ENCODE results near the gene FAM53A.
"Not testable (repeated sequence)": the region's sequence is repeated elsewhere in the genome, so short reads cannot be mapped to it uniquely, and the experiment has no call there.

DNA sequence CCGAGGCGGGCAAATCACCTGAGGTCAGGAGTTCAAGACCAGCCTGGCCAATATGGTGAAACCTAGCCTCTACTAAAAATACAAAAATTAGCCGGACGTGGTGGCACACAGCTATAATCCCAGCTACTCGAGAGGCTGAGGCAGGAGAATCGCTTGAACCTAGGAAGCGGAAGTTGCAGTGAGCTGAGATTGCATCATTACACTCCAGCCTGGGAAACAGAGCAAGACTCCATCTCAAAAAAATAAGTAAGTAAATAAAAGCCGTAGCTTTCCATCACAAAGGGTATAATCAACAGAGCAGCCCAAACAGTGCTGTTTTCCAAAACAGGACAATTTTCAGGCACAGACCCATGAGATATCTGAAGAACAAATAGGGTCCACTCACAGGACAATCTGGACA is 17.6 kb upstream of the FAM53A start:
- TF ChIP-seq CTCF, POLR2A, EP300 (IDR thresholded peaks at IDR 0.05): not testable (repeated sequence)
